GM12872 (cell line): ENCODE results near the gene SLC13A1.

ENCODE experiments used
- TF ChIP-seq, protein P1 (sequence below): IDR thresholded peaks from 3 replicates; pipeline ENCODE4 v1.5.1; 2011; ENCODE audit warnings: low read depth, mild to moderate bottlenecking, low read length, moderate library complexity; ENCODE audit not compliant: insufficient read depth

The SLC13A1 gene

DNA sequence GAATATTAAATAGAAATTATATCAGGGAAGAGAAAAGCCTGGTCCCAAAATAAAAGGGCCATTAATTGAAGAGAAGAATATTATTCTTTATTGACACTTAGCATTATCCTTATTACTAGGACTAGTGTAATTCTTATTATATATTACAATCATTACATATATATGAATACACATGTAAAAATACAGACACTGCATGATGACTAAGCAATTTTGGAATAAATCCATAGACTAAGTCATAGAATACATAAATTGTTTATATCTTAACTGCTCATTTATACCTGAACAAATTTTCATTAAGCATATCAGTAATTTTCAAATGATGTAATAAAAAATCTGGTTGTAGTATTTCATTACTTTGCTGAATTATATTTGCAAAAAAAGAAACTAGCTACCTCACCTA, 29.7 kb upstream of the SLC13A1 start:
- TF ChIP-seq, protein P1, sequence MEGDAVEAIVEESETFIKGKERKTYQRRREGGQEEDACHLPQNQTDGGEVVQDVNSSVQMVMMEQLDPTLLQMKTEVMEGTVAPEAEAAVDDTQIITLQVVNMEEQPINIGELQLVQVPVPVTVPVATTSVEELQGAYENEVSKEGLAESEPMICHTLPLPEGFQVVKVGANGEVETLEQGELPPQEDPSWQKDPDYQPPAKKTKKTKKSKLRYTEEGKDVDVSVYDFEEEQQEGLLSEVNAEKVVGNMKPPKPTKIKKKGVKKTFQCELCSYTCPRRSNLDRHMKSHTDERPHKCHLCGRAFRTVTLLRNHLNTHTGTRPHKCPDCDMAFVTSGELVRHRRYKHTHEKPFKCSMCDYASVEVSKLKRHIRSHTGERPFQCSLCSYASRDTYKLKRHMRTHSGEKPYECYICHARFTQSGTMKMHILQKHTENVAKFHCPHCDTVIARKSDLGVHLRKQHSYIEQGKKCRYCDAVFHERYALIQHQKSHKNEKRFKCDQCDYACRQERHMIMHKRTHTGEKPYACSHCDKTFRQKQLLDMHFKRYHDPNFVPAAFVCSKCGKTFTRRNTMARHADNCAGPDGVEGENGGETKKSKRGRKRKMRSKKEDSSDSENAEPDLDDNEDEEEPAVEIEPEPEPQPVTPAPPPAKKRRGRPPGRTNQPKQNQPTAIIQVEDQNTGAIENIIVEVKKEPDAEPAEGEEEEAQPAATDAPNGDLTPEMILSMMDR = no peak

DNA sequence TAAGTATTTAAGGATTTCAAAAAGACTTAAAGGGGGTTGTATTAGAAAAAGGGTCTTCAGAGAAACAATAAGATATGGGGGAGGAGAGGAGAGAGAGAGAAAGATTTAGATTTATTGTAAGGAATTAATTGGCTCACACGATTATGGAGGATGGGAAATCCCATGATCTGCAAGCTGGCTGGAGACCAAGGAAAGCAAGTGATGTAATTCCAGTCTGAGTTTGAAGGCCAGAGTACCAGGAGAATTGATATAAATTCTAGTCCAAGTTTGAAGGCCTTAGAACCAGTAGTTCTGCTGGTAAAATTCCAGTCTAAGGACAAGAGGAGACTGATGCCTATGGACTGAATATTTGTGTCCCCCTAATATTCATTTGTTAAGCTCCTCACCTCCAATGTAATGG, 20.6 kb upstream of the SLC13A1 start:
- TF ChIP-seq, protein P1 = no peak

DNA sequence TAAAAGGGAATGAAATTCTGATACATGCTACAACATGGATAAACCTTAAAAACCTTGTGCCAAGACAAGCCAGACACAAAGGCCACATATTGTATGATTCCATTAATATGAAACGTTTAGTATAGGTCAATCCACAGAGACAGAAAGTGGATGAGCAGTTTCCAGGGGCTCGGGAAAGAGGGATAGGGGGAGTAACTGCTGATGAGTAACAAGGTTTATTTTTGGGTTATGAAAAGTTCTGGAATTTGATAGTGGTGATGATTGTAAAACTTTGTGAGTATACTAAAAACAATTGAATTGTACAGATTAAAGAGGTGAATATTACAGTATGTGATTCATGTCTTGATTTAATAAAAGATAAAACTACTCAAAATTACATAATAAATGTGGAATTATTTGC, 19.1 kb upstream of the SLC13A1 start:
- TF ChIP-seq, protein P1 = no peak

DNA sequence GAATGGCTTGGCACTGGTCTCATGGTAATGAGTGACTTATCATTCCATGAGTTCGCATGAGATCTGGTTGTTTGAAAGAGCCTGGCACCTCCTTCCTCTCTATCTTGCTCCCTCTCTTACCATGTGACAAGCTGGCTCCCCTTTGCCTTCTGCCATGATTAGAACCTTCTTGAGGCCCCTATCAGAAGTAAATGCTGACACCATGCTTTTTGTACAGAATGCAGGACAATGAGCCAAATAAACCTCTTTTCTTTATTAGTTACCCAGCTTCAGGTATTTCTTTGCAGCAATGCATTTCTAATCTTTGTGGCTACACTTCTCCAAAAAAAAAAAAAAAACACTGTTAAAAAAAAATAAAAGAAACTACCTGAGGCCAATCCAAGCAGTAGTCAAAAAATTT, 17.1 kb upstream of the SLC13A1 start:
- TF ChIP-seq, protein P1 = no peak

DNA sequence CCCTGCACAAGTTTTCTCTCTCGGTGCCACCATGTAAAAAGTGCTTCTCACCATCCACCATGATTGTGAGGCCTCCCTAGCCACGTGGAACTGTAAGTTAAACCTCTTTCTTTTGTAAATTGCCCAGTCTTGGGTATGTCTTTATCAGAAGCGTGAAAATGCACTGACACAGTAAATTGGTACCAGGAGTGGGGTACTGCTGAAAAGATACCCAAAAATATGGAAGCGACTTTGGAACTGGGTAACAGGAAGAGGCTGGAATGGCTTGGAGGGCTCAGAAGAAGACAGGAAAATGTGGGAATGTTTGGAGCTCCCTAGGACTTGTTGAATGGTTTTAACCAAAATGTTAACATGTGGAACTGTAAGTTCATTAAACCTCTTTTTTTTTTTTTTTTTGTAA, 15.6 kb upstream of the SLC13A1 start:
- TF ChIP-seq, protein P1 = no peak

DNA sequence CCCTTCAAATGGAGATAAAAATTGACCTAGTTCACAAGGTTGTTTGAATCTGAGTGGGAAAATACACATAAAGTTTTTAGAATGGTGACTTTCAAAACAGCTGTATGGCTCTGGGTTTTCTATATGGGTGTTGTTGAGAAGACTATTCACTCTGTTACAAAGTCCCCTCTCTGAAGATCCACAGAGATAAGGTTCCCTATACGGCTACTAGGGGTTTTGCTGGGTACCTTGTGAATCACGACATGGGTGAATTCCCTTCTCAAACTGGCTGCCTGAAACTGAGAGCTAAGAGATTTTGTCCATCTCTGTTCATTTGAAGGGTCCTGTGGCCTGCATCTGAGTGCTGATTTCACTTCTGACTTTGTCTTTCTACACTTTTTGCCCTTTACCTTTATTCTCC, 11.8 kb upstream of the SLC13A1 start:
- TF ChIP-seq, protein P1 = no peak

DNA sequence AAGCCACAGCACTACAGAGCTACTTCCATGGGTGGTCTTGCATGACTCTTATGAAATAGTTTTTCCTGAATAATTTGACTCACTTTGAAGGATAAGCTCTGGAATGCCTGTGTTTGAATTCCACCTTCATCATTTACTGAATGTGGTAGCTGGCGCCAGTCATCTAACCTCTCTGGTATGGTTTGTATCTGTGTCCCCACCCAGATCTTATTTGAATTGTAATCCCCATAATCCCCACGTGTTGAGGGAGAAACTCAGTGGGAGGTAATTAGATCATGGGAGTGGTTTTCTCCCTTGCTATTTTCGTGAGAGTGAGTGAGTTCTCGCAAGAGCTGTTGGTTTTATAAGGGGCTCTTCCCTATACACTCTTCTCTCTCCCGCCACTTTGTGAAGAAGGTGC, 11.2 kb upstream of the SLC13A1 start:
- TF ChIP-seq, protein P1 = no peak

DNA sequence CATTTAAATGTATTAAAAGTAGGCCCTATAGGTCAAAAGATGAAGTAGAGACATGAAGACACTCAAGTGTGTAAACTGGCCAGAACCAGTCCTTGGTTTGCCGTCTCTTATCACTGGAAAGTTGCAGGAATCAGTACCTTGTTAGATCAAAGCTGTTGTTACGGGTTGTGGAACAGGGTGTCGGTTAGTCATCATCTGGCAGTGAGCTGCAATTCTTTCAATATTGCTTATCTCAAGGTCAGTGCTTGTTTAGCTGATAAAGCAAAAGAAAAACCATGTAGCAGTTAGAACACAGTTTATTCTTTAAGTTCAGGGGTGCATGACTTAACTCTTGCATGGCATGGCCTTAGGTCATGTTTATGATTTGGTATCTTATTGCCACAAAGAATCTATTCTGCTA, 10.0 kb upstream of the SLC13A1 start:
- TF ChIP-seq, protein P1 = no peak
